ENCODE results near the gene IVNS1ABP. TPM values are rescaled to one million over a fixed set of nuclear protein-coding genes. Genes with fewer than 3 reads are reported as not detected.

The IVNS1ABP gene
- total RNA-seq, 1 donor from 2014 or later = 123 TPM

DNA sequence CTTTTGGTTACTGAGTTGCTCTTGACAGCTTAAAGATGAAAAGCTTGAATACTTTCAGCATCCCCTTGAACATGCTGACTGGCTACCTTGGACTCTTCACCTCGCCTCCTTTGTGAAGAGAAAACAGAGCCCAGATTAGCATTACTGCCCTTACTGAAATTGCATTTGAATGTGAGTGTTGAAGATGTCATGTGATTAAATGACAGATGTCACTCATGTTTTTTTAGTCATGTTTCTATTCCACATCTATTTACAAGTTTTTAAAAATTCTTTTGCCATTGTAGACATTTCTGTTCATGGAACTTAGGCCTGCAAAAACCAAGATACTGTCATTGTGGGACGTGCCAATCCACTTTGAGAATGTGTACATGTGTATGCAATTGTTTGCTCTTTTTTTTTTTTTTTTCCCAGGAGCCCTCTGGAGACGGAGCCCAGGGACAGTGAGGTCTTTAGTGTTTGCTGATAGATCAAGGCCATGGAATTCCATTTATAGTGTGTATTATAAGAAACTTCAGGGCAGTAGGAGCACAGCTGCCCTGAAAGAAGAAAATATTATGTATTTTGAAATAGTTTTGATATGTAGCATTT, 25.7 kb upstream of the IVNS1ABP start:
- no peaks in the 10 kb centered on the region for H3K9me3 Mint-ChIP-seq (ENCODE audit: low read depth)
- no peak for TF ChIP-seq CTCF (IDR thresholded peaks at IDR 0.05)
- no peaks in the 10 kb centered on the region for H3K36me3 Mint-ChIP-seq (ENCODE audit: low read depth)
- no peaks in the 10 kb centered on the region for H3K27me3 Mint-ChIP-seq (ENCODE audit: low read depth)
- no peak for DNase-seq (ENCODE audit: low spot score)
- H3K27ac Mint-ChIP-seq (ENCODE audit: unreplicated experiment) = no peak overlapping the region
- H3K4me3 Mint-ChIP-seq (ENCODE audit: unreplicated experiment) = no peak overlapping the region
- H3K4me1 Mint-ChIP-seq (ENCODE audit: low read depth) = peaks cover 5% of the 10 kb centered on the region

- Mint-ChIP-seq H3K4me1 (ENCODE audit: low read depth) (peaks cover 10% of the 10 kb centered on the region), H3K9me3 (ENCODE audit: low read depth) (no peaks in the 10 kb centered on the region), H3K27me3 (ENCODE audit: low read depth) (no peaks in the 10 kb centered on the region), H3K4me3 (ENCODE audit: unreplicated experiment) (no peak overlapping the region), H3K36me3 (ENCODE audit: low read depth) (no peaks in the 10 kb centered on the region), H3K27ac (ENCODE audit: unreplicated experiment) (no peak overlapping the region)
- no peak for DNase-seq (ENCODE audit: low spot score)
- TF ChIP-seq CTCF (IDR thresholded peaks at IDR 0.05) = no peak
Observed at GRCh38 chr1:185342017-185342416, 25.0 kb upstream of the IVNS1ABP start.

- Mint-ChIP-seq H3K27ac (ENCODE audit: unreplicated experiment) (no peak overlapping the region), H3K4me3 (ENCODE audit: unreplicated experiment) (no peak overlapping the region), H3K36me3 (ENCODE audit: low read depth) (no peaks in the 10 kb centered on the region), H3K9me3 (ENCODE audit: low read depth) (no peaks in the 10 kb centered on the region), H3K4me1 (ENCODE audit: low read depth) (peaks cover 11% of the 10 kb centered on the region), H3K27me3 (ENCODE audit: low read depth) (no peaks in the 10 kb centered on the region)
- TF ChIP-seq CTCF (IDR thresholded peaks at IDR 0.05) = no peak
- DNase-seq (ENCODE audit: low spot score) = no peak
Observed at GRCh38 chr1:185341196-185341781, 24.2 kb upstream of the IVNS1ABP start.

- H3K36me3 Mint-ChIP-seq (ENCODE audit: low read depth) = no peaks in the 10 kb centered on the region
- H3K27me3 Mint-ChIP-seq (ENCODE audit: low read depth) = no peaks in the 10 kb centered on the region
- no peak overlapping the region for H3K4me3 Mint-ChIP-seq (ENCODE audit: unreplicated experiment)
- no peak for DNase-seq (ENCODE audit: low spot score)
- no peak for TF ChIP-seq CTCF (IDR thresholded peaks at IDR 0.05)
- H3K27ac Mint-ChIP-seq (ENCODE audit: unreplicated experiment) = no peak overlapping the region
- no peaks in the 10 kb centered on the region for H3K9me3 Mint-ChIP-seq (ENCODE audit: low read depth)
- H3K4me1 Mint-ChIP-seq (ENCODE audit: low read depth) = peaks cover 11% of the 10 kb centered on the region
Observed at GRCh38 chr1:185338719-185339622, 21.9 kb upstream of the IVNS1ABP start.

DNA sequence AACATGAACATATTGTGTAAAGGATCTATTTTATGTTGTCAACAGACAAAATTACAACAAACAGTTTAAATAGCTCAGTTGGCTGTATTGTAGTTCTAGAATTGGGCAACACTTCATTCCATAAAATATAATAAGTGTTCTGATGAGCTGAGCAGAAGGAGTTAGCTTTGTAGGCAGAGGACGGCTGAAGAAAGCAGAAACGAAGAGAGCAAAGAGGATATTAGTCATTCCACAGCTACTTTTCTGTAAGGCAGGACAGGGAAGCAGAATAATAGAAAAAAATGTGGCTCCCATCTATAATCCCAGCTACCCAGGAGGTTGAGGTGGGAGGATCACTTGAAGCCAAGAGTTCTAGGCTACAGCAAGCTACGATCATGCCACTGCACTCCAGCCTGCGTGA, 20.2 kb upstream of the IVNS1ABP start:
- H3K9me3 Mint-ChIP-seq (ENCODE audit: low read depth) = no peaks in the 10 kb centered on the region
- no peaks in the 10 kb centered on the region for H3K36me3 Mint-ChIP-seq (ENCODE audit: low read depth)
- DNase-seq (ENCODE audit: low spot score) = no peak
- no peaks in the 10 kb centered on the region for H3K27me3 Mint-ChIP-seq (ENCODE audit: low read depth)
- H3K27ac Mint-ChIP-seq (ENCODE audit: unreplicated experiment) = no peak overlapping the region
- H3K4me3 Mint-ChIP-seq (ENCODE audit: unreplicated experiment) = no peak overlapping the region
- peaks cover 11% of the 10 kb centered on the region for H3K4me1 Mint-ChIP-seq (ENCODE audit: low read depth)
- TF ChIP-seq CTCF (IDR thresholded peaks at IDR 0.05) = no peak

Measured in chondrocyte (in vitro differentiated cells).